WTC11 (cell line): ENCODE results near the gene NSD1. TPM values are rescaled to one million over a fixed set of nuclear protein-coding genes. Genes with fewer than 3 reads are reported as not detected.

ENCODE experiments used
- ATAC-seq: fragments of 200-7000 bp; cut with Tn5 transposase; 2 replicates; pipeline ENCODE4 v1.10.0; 2021; ENCODE audit warnings: mild to moderate bottlenecking, moderate library complexity
- CTCF ChIA-PET: fragments of 300-600 bp; sonication (Branson Sonifier 250); formaldehyde crosslinking; loops from one replicate; lab custom pipeline; 2021; ENCODE audit warnings: antibody characterized with exemption; lab: Charles Lee
- POLR2A ChIA-PET: fragments of 350-600 bp; sonication (Branson Sonifier 250); formaldehyde crosslinking; loops from one replicate; lab custom pipeline; 2021; ENCODE audit warnings: antibody characterized with exemption; lab: Charles Lee
- DNase-seq: peaks from one replicate; pipeline ENCODE4 v3.0.0; 2021; ENCODE audit warnings: low spot score
- H3K27ac Mint-ChIP-seq: 2 replicates; pipeline ENCODE4 v1.8.0; 2021; ENCODE audit warnings: mixed read lengths
- H3K27me3 Mint-ChIP-seq: 2 replicates; pipeline ENCODE4 v1.8.0; 2021; ENCODE audit warnings: low read depth, mild to moderate bottlenecking, moderate library complexity, mixed read lengths
- H3K36me3 Mint-ChIP-seq: 2 replicates; pipeline ENCODE4 v1.8.0; 2021; ENCODE audit warnings: mixed read lengths
- H3K4me1 Mint-ChIP-seq: 2 replicates; pipeline ENCODE4 v1.8.0; 2022; ENCODE audit warnings: mixed read lengths
- H3K4me3 Mint-ChIP-seq: 2 replicates; pipeline ENCODE4 v1.8.0; 2021; ENCODE audit warnings: mild to moderate bottlenecking, moderate library complexity, mixed read lengths
- H3K9me3 Mint-ChIP-seq: 2 replicates; pipeline ENCODE4 v1.8.0; 2021; ENCODE audit warnings: mixed read lengths
- ATF1 ChIP-seq: sonication (generic); formaldehyde crosslinking; IDR thresholded peaks from 2 replicates; pipeline ENCODE4 v1.8.1; 2023; ENCODE audit warnings: mild to moderate bottlenecking, moderate library complexity, missing genetic modification reagents
- ESRRA ChIP-seq: sonication (generic); formaldehyde crosslinking; IDR thresholded peaks from 2 replicates; pipeline ENCODE4 v1.8.1; 2022; ENCODE audit warnings: mild to moderate bottlenecking, missing genetic modification reagents, borderline replicate concordance
- FOXJ3 ChIP-seq: sonication (generic); formaldehyde crosslinking; IDR thresholded peaks from 2 replicates; pipeline ENCODE4 v1.9.0; 2021; ENCODE audit warnings: missing genetic modification reagents, mild to moderate bottlenecking, borderline replicate concordance
- NR3C1 ChIP-seq: sonication (generic); formaldehyde crosslinking; conservative IDR thresholded peaks from 2 replicates; pipeline ENCODE4 v1.8.1; 2023; ENCODE audit warnings: low read depth, mild to moderate bottlenecking, missing genetic modification reagents
- TCF7 ChIP-seq: sonication (generic); formaldehyde crosslinking; IDR thresholded peaks from 2 replicates; pipeline ENCODE4 v1.8.0; 2022; ENCODE audit warnings: mild to moderate bottlenecking, low read depth, missing genetic modification reagents, moderate library complexity
- TP53 ChIP-seq: sonication (generic); formaldehyde crosslinking; IDR thresholded peaks from 2 replicates; pipeline ENCODE4 v1.8.1; 2023; ENCODE audit warnings: mild to moderate bottlenecking, missing genetic modification reagents
- ZNF423 ChIP-seq: fragments of 250-450 bp; sonication (Bioruptor Pico); IDR thresholded peaks from 2 replicates; pipeline ENCODE4 v2.1.2; 2022; ENCODE audit warnings: mild to moderate bottlenecking, moderate library complexity
- total RNA-seq: library from RNA; stranded (reverse); gene quantifications from 3 replicates; pipeline ENCODE4 v1.2.3, GENCODE V29; 2021
- TF ChIP-seq, protein P1 (sequence below): sonication (generic); formaldehyde crosslinking; IDR thresholded peaks from 2 replicates; pipeline ENCODE4 v1.8.1; 2022; ENCODE audit warnings: low read depth, mild to moderate bottlenecking, moderate library complexity, missing genetic modification reagents, borderline replicate concordance
- TF ChIP-seq, protein P2 (sequence below): sonication (generic); formaldehyde crosslinking; IDR thresholded peaks from 2 replicates; pipeline ENCODE4 v1.8.1; 2023; ENCODE audit warnings: mild to moderate bottlenecking, missing genetic modification reagents
- TF ChIP-seq, protein P3 (sequence below): sonication (generic); formaldehyde crosslinking; IDR thresholded peaks from 2 replicates; pipeline ENCODE4 v1.8.0; 2022; ENCODE audit warnings: mild to moderate bottlenecking, missing genetic modification reagents
- TF ChIP-seq, protein P4 (sequence below): sonication (generic); formaldehyde crosslinking; IDR thresholded peaks from 2 replicates; pipeline ENCODE4 v1.8.1; 2023; ENCODE audit warnings: mild to moderate bottlenecking, missing genetic modification reagents, borderline replicate concordance
- TF ChIP-seq, protein P5 (sequence below): sonication (generic); formaldehyde crosslinking; IDR thresholded peaks from 2 replicates; pipeline ENCODE4 v1.8.1; 2022; ENCODE audit warnings: low read depth, missing genetic modification reagents, borderline replicate concordance
- TF ChIP-seq, protein P6 (sequence below): fragments of 200-600 bp; IDR thresholded peaks from 2 replicates; pipeline ENCODE4 v1.8.0; 2022; ENCODE audit warnings: antibody characterized with exemption
- TF ChIP-seq, protein P7 (sequence below): sonication (generic); formaldehyde crosslinking; IDR thresholded peaks from 2 replicates; pipeline ENCODE4 v1.8.1; 2023; ENCODE audit warnings: mild to moderate bottlenecking, missing genetic modification reagents, moderate library complexity
- TF ChIP-seq, protein P8 (sequence below): sonication (generic); formaldehyde crosslinking; IDR thresholded peaks from 2 replicates; pipeline ENCODE4 v1.8.0; 2023; ENCODE audit warnings: mild to moderate bottlenecking, missing genetic modification reagents

The NSD1 gene
- total RNA-seq, 1 experiment from 2014 or later: 148 TPM

DNA sequence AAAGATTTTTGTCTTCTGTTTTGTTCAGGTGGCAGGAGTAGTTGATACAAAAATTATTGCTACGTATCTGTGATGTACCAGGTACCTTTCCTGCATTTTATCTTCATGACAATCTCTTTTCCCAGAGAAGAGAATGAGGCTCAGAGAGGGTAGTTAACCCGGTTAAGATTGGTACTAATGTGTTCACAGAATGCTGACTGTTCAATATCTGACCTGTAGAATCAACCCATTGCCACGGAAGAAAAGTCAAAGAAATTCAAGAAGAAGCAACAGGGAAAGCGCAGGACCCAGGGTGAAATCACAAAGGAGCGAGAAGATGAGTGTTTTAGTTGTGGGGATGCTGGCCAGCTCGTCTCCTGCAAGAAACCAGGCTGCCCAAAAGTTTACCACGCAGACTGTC, 158.2 kb downstream of the NSD1 start (continued):
- TF ChIP-seq, protein P1, sequence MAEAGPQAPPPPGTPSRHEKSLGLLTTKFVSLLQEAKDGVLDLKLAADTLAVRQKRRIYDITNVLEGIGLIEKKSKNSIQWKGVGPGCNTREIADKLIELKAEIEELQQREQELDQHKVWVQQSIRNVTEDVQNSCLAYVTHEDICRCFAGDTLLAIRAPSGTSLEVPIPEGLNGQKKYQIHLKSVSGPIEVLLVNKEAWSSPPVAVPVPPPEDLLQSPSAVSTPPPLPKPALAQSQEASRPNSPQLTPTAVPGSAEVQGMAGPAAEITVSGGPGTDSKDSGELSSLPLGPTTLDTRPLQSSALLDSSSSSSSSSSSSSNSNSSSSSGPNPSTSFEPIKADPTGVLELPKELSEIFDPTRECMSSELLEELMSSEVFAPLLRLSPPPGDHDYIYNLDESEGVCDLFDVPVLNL (CRISPR knock-in tag): no peak
- TF ChIP-seq, protein P2, sequence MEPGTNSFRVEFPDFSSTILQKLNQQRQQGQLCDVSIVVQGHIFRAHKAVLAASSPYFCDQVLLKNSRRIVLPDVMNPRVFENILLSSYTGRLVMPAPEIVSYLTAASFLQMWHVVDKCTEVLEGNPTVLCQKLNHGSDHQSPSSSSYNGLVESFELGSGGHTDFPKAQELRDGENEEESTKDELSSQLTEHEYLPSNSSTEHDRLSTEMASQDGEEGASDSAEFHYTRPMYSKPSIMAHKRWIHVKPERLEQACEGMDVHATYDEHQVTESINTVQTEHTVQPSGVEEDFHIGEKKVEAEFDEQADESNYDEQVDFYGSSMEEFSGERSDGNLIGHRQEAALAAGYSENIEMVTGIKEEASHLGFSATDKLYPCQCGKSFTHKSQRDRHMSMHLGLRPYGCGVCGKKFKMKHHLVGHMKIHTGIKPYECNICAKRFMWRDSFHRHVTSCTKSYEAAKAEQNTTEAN (CRISPR knock-in tag): no peak
- TF ChIP-seq ATF1 (CRISPR knock-in tag): no peak
- TF ChIP-seq, protein P3, sequence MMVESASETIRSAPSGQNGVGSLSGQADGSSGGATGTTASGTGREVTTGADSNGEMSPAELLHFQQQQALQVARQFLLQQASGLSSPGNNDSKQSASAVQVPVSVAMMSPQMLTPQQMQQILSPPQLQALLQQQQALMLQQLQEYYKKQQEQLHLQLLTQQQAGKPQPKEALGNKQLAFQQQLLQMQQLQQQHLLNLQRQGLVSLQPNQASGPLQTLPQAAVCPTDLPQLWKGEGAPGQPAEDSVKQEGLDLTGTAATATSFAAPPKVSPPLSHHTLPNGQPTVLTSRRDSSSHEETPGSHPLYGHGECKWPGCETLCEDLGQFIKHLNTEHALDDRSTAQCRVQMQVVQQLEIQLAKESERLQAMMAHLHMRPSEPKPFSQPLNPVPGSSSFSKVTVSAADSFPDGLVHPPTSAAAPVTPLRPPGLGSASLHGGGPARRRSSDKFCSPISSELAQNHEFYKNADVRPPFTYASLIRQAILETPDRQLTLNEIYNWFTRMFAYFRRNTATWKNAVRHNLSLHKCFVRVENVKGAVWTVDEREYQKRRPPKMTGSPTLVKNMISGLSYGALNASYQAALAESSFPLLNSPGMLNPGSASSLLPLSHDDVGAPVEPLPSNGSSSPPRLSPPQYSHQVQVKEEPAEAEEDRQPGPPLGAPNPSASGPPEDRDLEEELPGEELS (CRISPR knock-in tag): no peak
- TF ChIP-seq, protein P4, sequence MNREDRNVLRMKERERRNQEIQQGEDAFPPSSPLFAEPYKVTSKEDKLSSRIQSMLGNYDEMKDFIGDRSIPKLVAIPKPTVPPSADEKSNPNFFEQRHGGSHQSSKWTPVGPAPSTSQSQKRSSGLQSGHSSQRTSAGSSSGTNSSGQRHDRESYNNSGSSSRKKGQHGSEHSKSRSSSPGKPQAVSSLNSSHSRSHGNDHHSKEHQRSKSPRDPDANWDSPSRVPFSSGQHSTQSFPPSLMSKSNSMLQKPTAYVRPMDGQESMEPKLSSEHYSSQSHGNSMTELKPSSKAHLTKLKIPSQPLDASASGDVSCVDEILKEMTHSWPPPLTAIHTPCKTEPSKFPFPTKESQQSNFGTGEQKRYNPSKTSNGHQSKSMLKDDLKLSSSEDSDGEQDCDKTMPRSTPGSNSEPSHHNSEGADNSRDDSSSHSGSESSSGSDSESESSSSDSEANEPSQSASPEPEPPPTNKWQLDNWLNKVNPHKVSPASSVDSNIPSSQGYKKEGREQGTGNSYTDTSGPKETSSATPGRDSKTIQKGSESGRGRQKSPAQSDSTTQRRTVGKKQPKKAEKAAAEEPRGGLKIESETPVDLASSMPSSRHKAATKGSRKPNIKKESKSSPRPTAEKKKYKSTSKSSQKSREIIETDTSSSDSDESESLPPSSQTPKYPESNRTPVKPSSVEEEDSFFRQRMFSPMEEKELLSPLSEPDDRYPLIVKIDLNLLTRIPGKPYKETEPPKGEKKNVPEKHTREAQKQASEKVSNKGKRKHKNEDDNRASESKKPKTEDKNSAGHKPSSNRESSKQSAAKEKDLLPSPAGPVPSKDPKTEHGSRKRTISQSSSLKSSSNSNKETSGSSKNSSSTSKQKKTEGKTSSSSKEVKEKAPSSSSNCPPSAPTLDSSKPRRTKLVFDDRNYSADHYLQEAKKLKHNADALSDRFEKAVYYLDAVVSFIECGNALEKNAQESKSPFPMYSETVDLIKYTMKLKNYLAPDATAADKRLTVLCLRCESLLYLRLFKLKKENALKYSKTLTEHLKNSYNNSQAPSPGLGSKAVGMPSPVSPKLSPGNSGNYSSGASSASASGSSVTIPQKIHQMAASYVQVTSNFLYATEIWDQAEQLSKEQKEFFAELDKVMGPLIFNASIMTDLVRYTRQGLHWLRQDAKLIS (CRISPR knock-in tag): no peak

DNA sequence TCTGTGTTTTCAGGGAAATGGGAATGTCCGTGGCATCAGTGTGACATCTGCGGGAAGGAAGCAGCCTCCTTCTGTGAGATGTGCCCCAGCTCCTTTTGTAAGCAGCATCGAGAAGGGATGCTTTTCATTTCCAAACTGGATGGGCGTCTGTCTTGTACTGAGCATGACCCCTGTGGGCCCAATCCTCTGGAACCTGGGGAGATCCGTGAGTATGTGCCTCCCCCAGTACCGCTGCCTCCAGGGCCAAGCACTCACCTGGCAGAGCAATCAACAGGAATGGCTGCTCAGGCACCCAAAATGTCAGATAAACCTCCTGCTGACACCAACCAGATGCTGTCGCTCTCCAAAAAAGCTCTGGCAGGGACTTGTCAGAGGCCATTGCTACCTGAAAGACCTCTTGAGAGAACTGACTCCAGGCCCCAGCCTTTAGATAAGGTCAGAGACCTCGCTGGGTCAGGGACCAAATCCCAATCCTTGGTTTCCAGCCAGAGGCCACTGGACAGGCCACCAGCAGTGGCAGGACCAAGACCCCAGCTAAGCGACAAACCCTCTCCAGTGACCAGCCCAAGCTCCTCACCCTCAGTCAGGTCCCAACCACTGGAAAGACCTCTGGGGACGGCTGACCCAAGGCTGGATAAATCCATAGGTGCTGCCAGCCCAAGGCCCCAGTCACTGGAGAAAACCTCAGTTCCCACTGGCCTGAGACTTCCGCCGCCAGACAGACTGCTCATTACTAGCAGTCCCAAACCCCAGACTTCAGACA, 160.4 kb downstream of the NSD1 start:
- no peaks in the 10 kb centered on the region for H3K9me3 Mint-ChIP-seq
- H3K4me1 Mint-ChIP-seq: peaks cover 21% of the 10 kb centered on the region
- CTCF ChIA-PET: interaction anchor here (0.9 to 1.8 kb wide), 2 partner anchors 16 to 182 kb away, joined by 3 read pairs; no protein-coding TSS in a partner anchor
- POLR2A ChIA-PET: no interaction called here
- DNase-seq (no peak), ATAC-seq (no peak)
- TF ChIP-seq FOXJ3 (CRISPR knock-in tag): no peak
- no peak for TF ChIP-seq TCF7
- TF ChIP-seq, protein P5, sequence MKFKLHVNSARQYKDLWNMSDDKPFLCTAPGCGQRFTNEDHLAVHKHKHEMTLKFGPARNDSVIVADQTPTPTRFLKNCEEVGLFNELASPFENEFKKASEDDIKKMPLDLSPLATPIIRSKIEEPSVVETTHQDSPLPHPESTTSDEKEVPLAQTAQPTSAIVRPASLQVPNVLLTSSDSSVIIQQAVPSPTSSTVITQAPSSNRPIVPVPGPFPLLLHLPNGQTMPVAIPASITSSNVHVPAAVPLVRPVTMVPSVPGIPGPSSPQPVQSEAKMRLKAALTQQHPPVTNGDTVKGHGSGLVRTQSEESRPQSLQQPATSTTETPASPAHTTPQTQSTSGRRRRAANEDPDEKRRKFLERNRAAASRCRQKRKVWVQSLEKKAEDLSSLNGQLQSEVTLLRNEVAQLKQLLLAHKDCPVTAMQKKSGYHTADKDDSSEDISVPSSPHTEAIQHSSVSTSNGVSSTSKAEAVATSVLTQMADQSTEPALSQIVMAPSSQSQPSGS: no peak
- TF ChIP-seq, protein P6, sequence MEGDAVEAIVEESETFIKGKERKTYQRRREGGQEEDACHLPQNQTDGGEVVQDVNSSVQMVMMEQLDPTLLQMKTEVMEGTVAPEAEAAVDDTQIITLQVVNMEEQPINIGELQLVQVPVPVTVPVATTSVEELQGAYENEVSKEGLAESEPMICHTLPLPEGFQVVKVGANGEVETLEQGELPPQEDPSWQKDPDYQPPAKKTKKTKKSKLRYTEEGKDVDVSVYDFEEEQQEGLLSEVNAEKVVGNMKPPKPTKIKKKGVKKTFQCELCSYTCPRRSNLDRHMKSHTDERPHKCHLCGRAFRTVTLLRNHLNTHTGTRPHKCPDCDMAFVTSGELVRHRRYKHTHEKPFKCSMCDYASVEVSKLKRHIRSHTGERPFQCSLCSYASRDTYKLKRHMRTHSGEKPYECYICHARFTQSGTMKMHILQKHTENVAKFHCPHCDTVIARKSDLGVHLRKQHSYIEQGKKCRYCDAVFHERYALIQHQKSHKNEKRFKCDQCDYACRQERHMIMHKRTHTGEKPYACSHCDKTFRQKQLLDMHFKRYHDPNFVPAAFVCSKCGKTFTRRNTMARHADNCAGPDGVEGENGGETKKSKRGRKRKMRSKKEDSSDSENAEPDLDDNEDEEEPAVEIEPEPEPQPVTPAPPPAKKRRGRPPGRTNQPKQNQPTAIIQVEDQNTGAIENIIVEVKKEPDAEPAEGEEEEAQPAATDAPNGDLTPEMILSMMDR: no peak
- TF ChIP-seq NR3C1 (CRISPR knock-in tag): no peak
- TF ChIP-seq, protein P7, sequence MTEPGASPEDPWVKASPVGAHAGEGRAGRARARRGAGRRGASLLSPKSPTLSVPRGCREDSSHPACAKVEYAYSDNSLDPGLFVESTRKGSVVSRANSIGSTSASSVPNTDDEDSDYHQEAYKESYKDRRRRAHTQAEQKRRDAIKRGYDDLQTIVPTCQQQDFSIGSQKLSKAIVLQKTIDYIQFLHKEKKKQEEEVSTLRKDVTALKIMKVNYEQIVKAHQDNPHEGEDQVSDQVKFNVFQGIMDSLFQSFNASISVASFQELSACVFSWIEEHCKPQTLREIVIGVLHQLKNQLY (CRISPR knock-in tag): no peak
- no peak for TF ChIP-seq ESRRA (CRISPR knock-in tag)
- TF ChIP-seq, protein P8, sequence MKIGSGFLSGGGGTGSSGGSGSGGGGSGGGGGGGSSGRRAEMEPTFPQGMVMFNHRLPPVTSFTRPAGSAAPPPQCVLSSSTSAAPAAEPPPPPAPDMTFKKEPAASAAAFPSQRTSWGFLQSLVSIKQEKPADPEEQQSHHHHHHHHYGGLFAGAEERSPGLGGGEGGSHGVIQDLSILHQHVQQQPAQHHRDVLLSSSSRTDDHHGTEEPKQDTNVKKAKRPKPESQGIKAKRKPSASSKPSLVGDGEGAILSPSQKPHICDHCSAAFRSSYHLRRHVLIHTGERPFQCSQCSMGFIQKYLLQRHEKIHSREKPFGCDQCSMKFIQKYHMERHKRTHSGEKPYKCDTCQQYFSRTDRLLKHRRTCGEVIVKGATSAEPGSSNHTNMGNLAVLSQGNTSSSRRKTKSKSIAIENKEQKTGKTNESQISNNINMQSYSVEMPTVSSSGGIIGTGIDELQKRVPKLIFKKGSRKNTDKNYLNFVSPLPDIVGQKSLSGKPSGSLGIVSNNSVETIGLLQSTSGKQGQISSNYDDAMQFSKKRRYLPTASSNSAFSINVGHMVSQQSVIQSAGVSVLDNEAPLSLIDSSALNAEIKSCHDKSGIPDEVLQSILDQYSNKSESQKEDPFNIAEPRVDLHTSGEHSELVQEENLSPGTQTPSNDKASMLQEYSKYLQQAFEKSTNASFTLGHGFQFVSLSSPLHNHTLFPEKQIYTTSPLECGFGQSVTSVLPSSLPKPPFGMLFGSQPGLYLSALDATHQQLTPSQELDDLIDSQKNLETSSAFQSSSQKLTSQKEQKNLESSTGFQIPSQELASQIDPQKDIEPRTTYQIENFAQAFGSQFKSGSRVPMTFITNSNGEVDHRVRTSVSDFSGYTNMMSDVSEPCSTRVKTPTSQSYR (CRISPR knock-in tag): no peak
- TF ChIP-seq TP53 (CRISPR knock-in tag): no peak
- TF ChIP-seq ZNF423 (CRISPR knock-in tag): no peak
- H3K27me3 Mint-ChIP-seq: no peaks in the 10 kb centered on the region
- H3K36me3 Mint-ChIP-seq: peaks cover 62% of the 10 kb centered on the region
- H3K27ac Mint-ChIP-seq: no peak overlapping the region
- H3K4me3 Mint-ChIP-seq: no peak overlapping the region
